Lower lobe of right lung (tissue), 2 donors: ENCODE results near the gene EXOC4. TPM values are rescaled to one million over a fixed set of nuclear protein-coding genes. Genes with fewer than 3 reads are reported as not detected.

ENCODE experiments used
- ATAC-seq, 2 donors: fragments of 200-7000 bp; cut with Tn5 transposase; one replicate each; pipeline ENCODE4 v1.9.1; 2020 to 2022; ENCODE audit warnings: mild to moderate bottlenecking in 2 of 2, moderate library complexity in 2 of 2
- DNase-seq: peaks from one replicate; pipeline ENCODE4 v3.0.0-alpha.2; 2020
- H3K27ac ChIP-seq: fragments of 200-600 bp; one replicate; pipeline ENCODE4 v1.8.0; 2022
- H3K27me3 ChIP-seq: fragments of 200-600 bp; one replicate; pipeline ENCODE4 v1.8.0; 2022; ENCODE audit warnings: low read depth
- H3K36me3 ChIP-seq: fragments of 200-600 bp; one replicate; pipeline ENCODE4 v1.8.0; 2022; ENCODE audit warnings: mild to moderate bottlenecking
- H3K4me1 ChIP-seq: fragments of 200-600 bp; one replicate; pipeline ENCODE4 v1.8.0; 2022
- H3K4me3 ChIP-seq: fragments of 200-600 bp; one replicate; pipeline ENCODE4 v1.8.0; 2022; ENCODE audit warnings: mild to moderate bottlenecking
- H3K9me3 ChIP-seq: fragments of 200-600 bp; one replicate; pipeline ENCODE4 v1.8.0; 2022
- intact Hi-C: fragments of 100-400 bp; cut with DNase I; formaldehyde crosslinking; loops from one replicate; pipeline ENCODE4 v1.11.0; 2022
- total RNA-seq: library from RNA; stranded (reverse); fragmentation: NEBNext Ultra II Directional; extraction: Animal tissue kit (Norgen Biotek cat#: 25700); gene quantifications from one replicate; pipeline ENCODE4 v1.2.1, GENCODE V29; 2021
- TF ChIP-seq, protein P1 (sequence below): fragments of 200-600 bp; IDR thresholded peaks from one replicate; pipeline ENCODE4 v1.8.0; 2022; ENCODE audit warnings: antibody characterized with exemption, mild to moderate bottlenecking
- donor health status: DM: no; HTN: yes; CAD: no; lungs with severe emphysema.

Gene EXOC4
- total RNA-seq, 1 donor from 2014 or later = 80.2 TPM

DNA sequence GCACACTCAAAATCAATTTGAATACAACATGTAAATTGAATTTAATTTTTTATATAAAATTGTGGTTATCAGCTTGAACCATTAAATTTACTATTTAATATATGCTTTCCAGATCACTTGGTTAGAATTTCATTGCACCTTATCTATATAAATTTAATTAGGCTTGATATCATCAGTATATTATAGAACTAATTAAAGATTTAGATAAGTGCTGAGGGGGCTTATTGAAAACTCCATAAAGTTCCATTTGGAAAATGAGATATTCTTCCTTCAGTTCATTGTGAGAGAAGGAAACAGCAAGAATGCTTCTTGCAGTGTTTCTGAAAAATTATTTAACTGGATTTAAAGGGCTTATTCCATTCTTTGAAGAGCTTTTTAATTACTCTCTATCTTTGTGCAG is 788.6 kb downstream of the EXOC4 start:
- Histone ChIP-seq H3K4me3 (no peak overlapping the region), H3K27me3 (no peaks in the 10 kb centered on the region), H3K36me3 (no peaks in the 10 kb centered on the region), H3K4me1 (no peaks in the 10 kb centered on the region), H3K9me3 (no peaks in the 10 kb centered on the region), H3K27ac (no peak overlapping the region)
- no peak for ATAC-seq
- TF ChIP-seq, protein P1, sequence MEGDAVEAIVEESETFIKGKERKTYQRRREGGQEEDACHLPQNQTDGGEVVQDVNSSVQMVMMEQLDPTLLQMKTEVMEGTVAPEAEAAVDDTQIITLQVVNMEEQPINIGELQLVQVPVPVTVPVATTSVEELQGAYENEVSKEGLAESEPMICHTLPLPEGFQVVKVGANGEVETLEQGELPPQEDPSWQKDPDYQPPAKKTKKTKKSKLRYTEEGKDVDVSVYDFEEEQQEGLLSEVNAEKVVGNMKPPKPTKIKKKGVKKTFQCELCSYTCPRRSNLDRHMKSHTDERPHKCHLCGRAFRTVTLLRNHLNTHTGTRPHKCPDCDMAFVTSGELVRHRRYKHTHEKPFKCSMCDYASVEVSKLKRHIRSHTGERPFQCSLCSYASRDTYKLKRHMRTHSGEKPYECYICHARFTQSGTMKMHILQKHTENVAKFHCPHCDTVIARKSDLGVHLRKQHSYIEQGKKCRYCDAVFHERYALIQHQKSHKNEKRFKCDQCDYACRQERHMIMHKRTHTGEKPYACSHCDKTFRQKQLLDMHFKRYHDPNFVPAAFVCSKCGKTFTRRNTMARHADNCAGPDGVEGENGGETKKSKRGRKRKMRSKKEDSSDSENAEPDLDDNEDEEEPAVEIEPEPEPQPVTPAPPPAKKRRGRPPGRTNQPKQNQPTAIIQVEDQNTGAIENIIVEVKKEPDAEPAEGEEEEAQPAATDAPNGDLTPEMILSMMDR = no peak
- no peak for DNase-seq
- intact Hi-C loops = no loop called here

DNA sequence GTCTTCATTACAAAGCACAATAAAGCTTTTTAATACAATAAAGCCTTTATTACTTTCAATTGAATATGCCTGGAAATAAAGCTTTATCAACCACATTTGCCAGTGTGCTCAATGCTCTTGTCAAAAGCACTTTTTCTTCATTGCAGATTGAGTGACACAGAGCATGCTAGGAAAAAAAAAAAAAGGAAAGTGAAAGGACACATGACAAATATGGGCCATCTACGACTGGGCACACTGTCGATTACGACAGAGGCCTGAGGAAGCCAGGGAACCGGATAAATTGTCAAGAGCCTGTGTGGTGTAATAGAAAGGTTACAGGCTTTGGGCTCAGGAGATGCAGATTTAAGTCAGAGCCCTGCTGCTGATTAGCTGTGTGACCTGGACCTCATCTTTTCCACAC is 789.4 kb downstream of the EXOC4 start:
- H3K27ac ChIP-seq = no peak overlapping the region
- no peak for ATAC-seq
- H3K4me1 ChIP-seq = no peaks in the 10 kb centered on the region
- no peaks in the 10 kb centered on the region for H3K27me3 ChIP-seq
- H3K4me3 ChIP-seq = no peak overlapping the region
- intact Hi-C loops = no loop called here
- no peak for DNase-seq
- TF ChIP-seq, protein P1 = no peak
- H3K9me3 ChIP-seq = no peaks in the 10 kb centered on the region
- H3K36me3 ChIP-seq = no peaks in the 10 kb centered on the region

DNA sequence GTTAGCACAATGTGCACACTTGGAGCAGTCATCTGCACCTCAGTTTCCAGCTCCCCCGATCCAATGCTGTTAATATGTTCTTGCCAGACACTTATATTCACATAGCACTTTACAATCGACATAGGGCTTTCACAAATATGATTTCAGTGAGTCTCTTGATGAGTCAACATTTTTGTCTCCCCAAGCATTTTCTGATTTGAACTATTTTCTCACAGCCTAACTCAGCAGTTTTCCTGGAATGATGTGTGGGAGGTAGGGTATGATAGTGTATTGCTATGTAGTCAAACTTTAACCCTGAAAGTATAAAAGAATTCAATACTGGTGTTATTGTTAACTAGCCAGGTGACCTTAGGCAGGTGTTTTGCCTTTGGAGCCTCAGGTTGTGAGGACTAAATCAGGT is 791.8 kb downstream of the EXOC4 start:
- TF ChIP-seq, protein P1 = no peak
- H3K36me3 ChIP-seq = no peaks in the 10 kb centered on the region

DNA sequence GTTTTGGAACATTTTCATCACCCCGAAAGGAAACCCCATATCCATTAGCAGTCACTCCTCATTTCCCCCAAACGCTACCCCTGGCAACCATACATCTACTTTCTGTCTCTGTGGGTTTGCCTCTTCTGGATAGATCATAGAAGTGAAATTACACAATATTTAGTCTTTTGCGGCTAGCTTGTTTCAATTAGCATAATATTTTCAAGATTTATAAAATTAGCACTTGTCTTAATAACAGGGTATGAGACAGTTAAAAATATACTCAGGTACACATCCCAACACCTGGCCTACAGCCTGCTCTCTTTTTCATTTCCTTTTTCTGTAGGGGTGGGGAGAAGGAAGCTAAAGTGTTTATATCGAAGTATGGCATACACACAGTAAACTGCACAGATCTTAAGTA is 792.8 kb downstream of the EXOC4 start:
- ATAC-seq = no peak
- H3K4me1 ChIP-seq = no peaks in the 10 kb centered on the region
- intact Hi-C loops = no loop called here

More for the DNA sequence above, 791.8 kb downstream of the EXOC4 start:
- ATAC-seq (no peak), DNase-seq (no peak)
- H3K27ac ChIP-seq = no peak overlapping the region
- H3K27me3 ChIP-seq = no peaks in the 10 kb centered on the region
- intact Hi-C loops = no loop called here
- no peak overlapping the region for H3K4me3 ChIP-seq
- H3K4me1 ChIP-seq = no peaks in the 10 kb centered on the region
- no peaks in the 10 kb centered on the region for H3K9me3 ChIP-seq

DNA sequence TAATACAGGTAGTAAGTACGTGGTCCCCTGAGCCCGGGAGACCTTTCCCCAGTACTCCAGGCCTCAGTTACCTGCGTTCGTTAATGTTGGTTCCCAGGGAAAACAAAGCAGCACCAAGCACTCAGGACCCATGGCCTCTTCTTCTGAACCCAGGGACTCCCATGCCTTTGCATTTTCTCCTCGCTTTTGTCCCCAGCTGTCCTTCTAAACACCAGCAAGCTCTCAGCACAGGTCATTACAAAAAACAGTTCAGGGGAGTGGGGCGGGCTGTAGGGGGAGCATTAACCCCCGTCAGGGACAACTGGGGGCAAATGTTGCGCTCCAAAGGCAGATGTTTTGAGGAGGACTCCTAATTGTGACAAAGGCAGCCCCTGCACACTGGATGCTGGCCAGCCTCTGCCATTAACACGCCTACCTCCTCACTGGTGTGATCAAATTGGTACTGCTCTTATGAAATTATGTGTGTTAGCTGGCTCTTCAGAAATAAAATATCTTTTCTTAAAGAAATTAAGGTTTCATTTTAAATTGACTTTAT is 793.8 kb downstream of the EXOC4 start:
- intact Hi-C loops = no loop called here
- TF ChIP-seq, protein P1 = no peak
- H3K4me3 ChIP-seq = no peak overlapping the region
- no peaks in the 10 kb centered on the region for H3K9me3 ChIP-seq
- no peaks in the 10 kb centered on the region for H3K36me3 ChIP-seq
- H3K4me1 ChIP-seq = no peaks in the 10 kb centered on the region
- ATAC-seq (no peak), DNase-seq (no peak)
- H3K27ac ChIP-seq = no peak overlapping the region
- H3K27me3 ChIP-seq = no peaks in the 10 kb centered on the region

More for the DNA sequence above, 792.8 kb downstream of the EXOC4 start:
- no peaks in the 10 kb centered on the region for H3K9me3 ChIP-seq
- H3K4me3 ChIP-seq = no peak overlapping the region
- DNase-seq = no peak
- no peak overlapping the region for H3K27ac ChIP-seq
- no peaks in the 10 kb centered on the region for H3K27me3 ChIP-seq
- TF ChIP-seq, protein P1 = no peak
- no peaks in the 10 kb centered on the region for H3K36me3 ChIP-seq

DNA sequence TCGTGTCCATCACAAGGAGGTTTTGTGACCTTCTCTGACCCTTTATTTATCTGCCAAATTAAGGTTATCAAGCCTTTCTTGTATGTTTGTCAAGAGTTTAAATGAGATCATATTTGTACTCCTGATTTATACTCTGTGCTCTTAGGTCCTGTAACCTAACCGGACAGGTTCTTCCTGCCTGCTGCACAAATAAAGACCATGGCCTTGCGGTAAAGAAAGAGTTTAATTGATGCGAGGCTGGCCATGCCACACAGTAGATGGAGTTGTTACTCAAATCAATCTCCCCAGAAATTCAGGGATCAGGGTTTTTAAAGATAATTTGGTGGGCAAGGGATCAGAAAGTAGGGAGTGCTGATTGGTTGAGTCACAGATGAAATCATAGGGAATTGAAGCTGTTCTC is 794.8 kb downstream of the EXOC4 start:
- Histone ChIP-seq H3K9me3 (no peaks in the 10 kb centered on the region), H3K27ac (no peak overlapping the region), H3K27me3 (no peaks in the 10 kb centered on the region), H3K4me1 (no peaks in the 10 kb centered on the region), H3K4me3 (no peak overlapping the region), H3K36me3 (no peaks in the 10 kb centered on the region)
- intact Hi-C loops = no loop called here
- TF ChIP-seq, protein P1 = no peak
- no peak for ATAC-seq
- no peak for DNase-seq
